HT1080 (cell line): Measurements from ENCODE around the gene CBFB. TPM values are rescaled to one million over a fixed set of nuclear protein-coding genes. Genes with fewer than 3 reads are reported as not detected.

Experiments
- DNase-seq: peaks from one replicate; pipeline ENCODE4 v3.0.0-alpha.2; 2015; ENCODE audit warnings: low read depth
- total RNA-seq: library from RNA; depleted of rRNA; stranded (reverse); fragments of >200 nt; shearing (Covaris generic); gene quantifications from 2 replicates; pipeline ENCODE4 v1.2.3, GENCODE V29; 2014

Gene CBFB
- total RNA-seq, 1 experiment from 2014 or later: 93.7 TPM

DNA sequence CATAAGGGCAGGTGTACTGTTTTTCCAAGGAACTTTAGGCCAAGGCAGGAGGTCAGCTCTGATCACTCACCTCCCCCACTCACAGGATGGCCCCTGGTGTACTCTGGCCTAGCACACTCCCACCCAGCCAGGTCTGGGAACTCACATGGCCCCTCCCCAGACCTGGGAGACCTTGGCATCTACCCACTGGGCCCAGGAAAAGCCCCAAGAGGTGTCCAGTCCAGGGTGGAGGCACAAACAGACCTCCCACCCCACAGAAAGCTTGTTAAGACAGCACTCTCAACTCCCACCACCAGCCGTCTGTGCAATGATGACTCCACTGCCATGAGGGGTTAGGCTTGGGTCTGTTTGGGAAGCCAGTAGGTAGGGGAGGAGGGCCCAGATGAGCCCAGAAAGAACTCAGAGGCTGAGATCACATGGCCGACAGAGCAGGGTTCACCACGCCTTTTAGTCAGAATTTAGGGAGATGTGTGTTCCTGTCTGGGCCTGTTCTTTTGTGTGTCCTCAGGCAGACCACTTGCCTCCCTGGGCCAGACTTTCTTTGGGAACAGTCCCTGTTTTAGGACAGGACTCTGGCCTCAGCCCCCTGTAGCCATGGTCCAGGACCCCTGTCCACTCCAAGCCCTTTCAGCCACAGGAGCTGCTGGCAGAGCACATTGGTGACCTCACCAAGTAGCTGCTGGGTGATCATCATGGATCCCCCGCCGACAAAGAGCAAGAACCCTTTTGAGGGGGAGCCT, 12.1 kb upstream of the CBFB start:
- DNase-seq: no peak

DNA sequence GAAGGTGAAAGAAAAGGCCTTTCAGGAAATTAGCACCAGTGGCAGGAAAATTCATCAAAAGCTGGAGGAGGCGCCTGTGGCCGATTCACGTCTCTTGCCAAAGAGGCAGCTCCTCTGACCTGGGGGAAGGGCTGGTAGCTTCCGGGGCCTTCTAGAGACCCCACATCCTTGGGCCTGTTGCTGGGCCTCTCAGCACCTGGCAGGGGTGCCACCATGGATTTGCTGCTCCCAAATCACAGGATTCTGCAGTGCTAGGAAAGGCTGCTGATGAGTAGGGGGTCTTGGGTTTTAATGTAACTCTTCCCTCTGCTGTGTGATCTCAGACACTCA, 11.6 kb upstream of the CBFB start:
- no peak for DNase-seq

DNA sequence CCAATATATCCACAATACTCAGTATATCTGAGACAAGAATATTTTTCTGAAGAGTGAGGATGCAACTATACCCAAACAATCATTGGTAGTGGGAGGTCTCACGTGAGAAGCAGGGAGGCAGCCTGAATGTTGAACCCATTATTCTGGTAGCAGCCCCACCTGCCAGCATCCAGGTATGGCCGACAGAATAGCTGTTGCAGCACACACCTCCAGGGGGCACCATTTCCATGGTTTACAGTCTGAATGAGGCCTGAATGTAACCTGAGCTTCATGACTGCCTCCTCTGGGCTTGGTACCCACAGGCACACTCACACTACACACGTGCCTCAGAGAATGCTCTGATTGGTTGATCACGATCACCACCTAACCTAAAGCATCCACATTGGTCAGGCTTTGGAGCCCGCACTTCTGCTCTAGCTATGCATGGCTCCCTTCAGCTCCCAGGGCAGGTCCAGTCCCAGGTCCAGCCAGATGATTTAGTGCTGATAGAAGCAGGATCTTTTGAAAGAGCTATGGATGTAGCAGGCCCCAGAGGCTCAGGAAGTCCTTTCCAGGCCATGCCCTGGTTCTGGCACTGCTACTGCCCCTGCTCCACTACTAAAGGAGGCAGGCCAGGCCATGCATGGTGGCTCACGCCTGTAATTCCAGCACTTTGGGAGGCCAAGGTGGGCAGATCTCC, 11.0 kb upstream of the CBFB start:
- DNase-seq: peak; percentile 94

DNA sequence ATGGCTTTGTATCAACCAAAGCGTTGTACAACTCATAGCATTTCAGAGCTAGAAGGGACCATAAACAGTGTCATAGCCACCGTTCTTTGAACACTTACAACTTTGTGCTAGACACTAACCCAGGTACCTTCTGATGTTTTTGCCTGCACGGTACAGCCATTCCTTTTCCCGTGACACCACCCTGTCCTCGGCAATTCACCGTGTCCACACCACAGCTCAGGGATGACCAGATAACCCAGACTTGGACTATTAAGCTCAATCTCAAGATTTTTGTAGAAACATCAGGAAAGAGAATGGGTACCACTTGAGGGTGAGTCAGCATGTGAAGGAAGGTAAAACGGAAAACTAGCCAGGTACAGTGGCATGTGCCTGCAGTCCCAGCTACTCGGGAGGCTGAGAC, 9.8 kb upstream of the CBFB start:
- no peak for DNase-seq

DNA sequence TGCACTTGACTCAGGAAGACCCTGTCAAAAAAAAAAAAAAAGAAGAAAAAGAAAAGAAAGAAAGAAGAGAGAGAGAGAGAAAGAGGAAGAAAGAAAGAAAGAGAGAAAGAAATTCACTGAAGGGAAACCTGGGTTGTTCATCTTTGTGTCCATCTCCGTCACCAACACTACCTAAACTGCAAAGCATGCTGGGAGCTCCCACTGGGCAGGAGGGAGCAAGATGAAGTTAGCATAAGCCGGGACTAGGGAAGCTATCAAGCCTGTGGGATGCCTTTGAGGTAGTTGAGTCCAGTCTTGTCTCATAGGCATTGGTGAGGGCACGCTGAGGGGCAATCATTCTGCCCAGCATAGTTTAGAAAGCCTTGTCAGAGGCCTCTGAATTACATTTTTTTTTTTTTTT, 7.6 kb upstream of the CBFB start:
- DNase-seq: no peak

DNA sequence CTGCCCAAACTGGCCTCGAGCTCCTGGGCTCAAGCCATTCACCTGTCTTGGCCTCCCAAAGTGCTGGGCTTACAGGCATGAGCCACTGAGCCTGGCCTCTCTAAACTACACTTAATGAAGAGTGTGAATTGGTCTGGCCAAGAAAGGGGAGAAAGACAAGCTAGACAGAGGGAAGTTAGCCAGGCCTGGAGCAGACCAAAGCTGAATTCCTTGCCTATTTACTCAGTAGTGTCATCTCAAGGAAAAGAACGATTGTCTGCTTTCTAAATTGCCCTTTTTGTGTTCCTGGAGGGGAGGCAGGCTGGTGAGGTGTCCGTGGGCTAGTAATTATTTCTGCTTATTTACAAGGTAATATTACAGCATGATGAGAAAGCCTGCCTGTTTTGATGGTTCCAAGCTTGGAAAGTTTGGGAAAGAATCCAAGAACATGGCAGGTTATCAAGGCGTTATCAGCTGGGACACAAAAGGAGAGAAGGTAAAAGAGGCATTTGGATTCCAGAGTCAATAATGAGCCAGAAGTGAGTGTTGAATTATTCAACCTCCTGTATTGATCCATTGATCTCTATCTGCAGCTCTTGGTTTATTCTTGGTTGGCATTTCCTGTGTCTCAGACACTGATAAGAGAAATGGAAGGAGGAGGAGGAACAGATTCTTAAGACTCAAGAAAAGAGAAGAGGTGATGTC, 6.3 kb upstream of the CBFB start:
- no peak for DNase-seq

DNA sequence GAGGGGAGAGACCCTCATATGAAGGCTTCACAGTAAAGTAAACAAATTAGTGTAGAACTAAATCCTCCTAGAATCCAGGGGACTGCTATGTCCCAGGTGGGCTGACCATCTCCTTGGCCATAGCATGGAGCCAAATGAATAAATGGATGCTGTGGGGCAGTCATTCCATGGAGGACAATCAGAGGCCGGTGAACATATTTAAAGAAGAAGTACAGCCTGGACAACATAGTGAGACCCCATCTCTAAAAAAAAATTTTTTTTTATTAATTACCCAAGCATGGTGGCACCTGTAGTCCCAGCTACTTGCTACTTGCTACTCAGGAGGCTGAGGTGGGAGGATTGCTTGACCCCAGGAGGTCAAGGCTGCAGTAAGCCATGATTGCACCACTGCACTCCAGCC, 5.3 kb upstream of the CBFB start:
- no peak for DNase-seq

DNA sequence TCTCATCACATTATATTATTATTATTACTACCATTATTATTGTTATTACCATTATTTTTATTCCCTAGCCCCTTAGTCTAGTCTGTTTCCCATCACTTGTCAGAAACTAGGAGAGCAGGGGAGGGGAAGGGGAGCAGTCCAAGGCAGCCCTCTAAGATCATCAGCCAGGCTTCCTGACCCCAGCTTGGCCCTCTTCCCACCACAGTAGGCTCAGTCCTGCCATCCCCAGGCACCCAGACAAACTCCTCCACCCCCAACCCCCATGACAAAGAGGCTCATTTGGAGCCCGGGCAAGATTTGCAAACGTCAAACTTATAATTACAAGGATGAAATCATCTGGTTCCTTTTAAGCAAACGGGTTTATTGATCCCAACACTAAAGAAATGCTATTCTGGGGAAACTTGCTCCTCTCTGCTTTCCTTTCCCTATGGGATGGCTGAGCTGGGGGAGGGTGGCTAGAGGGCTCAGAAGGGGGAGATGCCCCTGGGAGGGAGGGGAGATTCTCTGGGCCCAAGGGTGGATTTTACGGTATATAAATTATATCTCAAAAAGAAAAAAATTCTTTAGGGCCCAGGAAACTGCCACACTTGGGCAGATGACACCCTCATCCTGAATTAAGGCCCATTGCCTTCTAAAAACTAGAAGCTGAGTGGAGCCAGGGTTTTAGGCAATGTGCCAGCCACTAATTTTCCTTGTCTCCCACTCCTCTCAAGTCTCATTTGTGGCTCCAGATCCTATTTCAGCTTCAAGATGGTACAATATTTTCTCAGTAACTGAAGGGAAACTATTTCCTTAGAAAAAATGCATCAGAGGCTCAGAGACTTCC, 4.4 kb upstream of the CBFB start:
- no peak for DNase-seq

DNA sequence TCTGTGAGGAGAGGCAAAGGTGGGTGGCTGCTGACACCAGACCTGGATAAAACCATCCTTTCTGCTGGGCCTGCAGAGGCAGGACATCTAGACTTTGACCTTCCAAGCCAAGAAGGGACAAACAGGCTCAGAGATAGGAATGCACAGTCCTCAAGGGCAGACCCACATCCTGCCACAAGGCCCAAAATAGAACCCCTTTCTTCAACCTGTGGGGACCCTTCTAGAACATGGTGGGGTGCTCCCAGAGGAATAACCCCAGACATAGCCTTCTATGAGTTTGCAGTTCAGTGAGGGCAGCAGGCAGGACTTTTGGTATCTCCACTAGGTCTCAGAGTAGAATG, 3.8 kb upstream of the CBFB start:
- no peak for DNase-seq

DNA sequence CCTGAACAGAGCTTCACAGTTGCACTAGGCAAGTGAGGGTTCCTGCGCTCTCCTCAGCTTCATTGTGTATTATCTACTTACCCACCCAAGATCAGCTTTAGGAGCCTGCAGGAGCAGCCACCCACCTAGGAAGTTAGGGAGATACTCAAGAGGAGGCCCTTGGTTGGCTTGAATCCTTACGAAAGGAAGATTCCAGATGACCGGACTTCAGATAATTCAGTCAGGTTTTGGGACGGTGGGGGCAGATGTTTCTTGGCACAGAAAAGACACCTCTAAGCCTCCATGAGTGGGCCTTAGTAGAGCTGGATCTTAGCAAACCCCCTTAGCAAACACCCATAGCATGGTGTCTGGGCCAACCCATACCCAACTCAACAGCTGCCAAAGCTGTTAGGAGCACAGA, 2.4 kb upstream of the CBFB start:
- no peak for DNase-seq

DNA sequence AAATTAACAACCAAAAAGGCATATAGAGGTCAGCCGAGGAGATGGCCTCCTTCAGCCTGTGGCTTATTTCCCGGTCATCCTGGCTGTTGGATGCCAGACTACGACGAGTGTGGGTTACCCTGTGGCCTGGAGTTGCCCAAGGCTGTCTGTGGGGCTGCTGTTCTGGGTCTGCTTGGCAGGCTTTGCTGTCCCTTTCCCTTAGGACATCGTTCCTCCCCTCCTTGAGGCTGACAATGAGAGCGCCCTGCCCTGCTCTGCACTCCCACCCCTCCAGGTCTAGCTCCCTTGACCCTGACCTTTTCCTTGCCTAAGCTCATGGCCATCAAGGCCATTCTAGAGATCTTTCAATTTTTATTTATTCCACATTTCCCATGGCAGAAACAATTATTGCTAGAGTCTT, 1.9 kb upstream of the CBFB start:
- DNase-seq: no peak

DNA sequence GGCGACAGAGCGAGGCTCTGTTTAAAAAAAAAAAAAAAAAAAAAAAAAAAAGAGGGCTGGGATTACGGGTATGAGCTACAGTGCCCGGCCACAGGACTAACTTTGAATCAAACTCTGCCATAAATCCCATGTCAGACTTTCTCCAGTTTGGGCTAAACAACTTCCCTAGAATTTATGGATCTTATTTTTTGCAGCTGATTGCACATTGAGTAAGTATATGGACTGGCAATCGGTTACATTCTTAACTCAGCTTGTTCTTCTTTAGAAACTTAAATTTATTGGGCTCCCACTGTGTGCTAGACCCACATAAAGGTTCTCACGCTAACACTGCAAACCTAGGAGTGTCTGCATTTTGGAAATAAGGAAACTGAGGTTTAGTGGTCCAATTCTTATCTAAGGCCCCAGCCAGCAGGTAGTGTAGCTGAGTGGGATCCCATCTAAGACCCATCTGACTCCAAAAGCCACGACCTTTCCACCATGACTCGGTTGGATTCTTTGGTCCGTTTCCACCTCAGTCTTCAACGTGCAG, 718 bp upstream of the CBFB start:
- no peak for DNase-seq

DNA sequence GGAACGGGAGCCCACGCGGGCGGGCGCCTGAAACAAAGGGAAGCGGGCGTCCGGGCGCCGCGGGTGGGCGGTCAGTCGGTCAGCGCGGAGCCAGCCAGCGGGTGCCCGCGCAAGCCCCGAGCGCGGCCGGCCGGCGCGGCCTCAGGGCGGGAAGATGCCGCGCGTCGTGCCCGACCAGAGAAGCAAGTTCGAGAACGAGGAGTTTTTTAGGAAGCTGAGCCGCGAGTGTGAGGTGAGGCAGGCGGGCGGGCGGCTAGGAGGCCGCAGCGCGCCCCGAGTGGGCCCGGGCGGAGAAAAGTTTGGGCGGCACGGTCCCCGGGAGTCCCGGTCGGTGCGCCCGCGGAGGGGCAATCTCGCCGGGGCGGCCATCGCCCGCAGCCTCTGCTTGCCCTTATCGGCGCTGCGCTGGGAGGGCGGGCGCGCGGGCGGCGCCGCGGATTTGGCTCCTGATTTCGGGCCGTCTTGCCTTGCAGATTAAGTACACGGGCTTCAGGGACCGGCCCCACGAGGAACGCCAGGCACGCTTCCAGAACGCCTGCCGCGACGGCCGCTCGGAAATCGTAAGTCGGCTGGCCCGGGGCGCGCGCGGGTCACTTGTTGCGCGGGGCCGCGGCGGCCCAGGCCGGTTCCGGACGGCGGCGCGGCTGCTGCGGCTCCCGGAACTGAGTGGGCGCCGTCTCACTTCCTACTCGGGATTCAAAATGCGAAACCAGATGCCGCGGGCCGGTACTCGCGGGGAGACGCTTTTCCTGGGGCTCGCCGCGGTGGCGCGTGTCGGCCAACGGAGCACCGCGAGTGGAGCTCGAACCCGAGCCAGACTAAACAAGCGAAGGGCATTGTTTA, 526 bp downstream of the CBFB start:
- DNase-seq: peak; percentile 48

DNA sequence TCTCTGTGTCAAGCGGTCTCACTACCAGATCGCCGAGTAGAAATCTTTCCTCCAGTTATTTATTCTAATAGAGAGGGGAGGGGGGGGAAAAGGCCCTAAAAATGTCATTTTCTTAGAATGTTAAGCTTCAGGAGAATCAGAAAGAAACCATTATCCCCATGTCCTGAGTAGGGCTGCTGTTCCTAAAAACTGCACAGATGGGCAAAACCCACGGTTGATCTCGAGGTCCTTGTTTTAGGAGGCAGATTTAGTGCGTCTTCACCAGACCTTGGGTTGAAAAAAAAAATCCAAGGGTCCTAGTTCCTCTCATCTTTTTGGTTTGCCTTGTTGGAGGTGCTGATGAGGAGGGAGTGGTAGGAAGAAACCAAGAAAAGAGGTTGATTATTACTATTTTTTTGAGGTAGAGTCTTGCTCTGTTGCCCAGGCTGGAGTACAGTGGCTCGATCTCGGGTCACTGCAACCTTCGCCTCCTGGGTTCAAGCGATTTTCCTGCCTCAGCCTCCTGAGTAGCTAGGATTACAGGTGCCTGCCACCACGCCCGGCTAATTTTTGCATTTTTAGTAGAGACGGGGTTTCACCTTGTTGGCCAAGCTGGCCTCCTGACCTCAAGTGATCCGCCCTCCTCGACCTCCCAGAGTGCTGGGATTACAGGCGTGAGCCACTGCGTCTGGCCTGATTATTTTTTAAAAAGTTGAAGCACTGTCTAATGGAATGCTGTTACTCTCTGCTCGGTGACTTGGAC, 1.4 kb downstream of the CBFB start:
- no peak for DNase-seq

DNA sequence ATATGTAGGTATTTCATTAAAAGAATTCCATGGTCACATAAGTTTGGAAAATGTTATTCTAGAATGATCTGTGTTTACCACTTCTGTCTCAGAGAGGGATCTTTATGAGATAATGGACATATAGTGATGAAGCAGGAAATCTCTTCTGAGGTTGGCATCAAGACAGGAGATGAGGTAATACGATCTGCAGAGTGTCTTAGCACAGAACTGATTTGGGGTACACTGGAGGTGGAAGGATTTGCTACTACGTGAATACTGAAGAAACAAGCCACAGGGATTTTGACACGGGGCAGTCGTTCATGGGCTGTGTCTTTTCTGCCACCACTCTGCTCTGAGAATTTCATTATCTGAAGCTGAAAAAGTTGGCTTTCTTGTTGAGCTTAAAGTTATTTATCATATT, 5.5 kb downstream of the CBFB start:
- DNase-seq: no peak

DNA sequence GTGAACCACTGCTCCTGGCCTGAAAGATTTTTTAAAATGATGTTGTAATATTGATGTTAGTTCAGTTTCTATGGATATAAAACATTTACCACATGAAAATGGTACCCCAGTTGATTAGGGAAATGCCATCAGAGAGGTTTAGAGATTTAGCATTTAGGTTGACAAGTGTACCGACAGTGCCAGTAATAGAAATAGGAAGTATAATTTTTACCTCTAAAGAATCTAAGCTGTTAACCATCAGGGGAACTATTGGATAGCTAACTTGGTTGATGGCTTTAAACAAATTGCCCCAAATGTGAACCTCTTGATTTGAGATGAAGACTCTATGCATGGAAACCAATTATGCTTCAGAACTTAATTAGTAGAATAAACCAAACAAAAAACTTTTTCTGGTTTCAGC, 6.4 kb downstream of the CBFB start:
- DNase-seq: no peak

DNA sequence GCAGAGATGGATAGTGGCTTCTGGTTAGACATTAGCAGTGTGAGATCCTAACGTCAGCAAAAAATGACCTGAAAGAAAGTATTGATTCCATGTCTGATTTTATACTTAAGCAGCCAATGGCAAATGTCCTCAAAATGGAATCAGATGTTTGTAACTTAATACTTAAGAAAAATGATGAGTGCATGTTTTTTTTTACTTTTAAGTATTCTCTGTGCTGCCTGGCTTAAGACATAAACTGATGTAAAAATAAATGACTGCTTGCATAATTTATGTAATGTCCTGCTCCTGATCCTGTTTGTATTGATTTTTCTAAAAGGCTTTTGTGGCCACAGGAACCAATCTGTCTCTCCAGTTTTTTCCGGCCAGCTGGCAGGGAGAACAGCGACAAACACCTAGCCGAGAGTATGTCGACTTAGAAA, 7.4 kb downstream of the CBFB start:
- DNase-seq: no peak

DNA sequence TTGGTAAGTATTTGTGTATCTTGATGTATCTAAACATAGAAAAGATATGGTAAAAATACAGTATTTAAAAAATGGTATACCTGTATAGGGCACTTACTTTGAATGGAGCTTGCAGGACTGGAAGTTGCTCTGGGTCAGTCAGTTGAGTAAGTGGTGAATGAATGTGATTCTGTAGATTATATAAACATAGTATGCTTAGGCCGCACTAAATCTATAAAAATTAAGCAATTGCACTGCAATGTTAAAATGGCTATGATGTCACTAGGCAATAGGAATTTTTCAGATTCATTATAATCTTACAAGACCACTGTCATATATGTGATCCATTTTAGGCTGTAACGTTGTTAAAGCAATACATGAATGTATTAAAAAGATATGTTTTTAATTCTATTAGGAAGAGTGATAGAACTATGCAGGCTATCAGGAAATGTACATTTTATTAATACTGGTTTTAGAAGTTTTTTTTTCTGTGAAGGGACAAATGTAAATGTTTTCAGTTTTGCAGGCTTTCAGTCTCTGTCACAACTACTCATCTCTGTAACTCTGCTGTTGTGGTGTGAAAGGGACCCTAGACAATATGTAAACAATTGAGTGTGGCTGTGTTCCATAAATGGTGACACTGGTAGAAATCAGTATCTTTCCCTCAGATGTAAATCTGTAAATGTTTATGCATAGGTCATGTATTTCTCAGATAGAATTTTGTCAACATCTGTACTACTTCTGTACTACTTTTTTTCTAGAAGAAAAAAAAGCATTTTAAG, 10.5 kb downstream of the CBFB start:
- no peak for DNase-seq

DNA sequence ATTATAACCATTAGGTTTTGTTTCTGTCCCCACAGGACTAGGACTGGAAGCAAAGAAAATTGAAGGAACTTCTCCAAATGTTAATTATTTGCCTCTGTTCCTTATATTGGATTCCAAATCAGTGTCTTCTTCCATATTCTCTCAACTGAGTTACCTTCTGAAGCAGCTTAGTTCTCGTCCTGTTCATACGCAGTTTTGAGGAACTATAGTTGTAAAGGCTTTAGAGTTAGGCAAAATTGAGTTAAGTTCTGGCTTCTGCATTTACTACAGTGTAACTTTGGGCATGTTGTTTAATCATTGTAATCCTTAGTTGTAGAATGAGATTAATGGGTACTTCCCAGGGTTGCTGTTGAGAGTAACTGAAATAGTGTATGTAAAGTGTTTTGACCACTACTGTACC, 11.2 kb downstream of the CBFB start:
- DNase-seq: no peak
